NCI-H1417 treated with DMSO at 0.1 percent for 48 hours (cell line): ENCODE measurements around the gene GFI1B.
"Not testable (repeated sequence)": the region's sequence is repeated elsewhere in the genome, so short reads cannot be mapped to it uniquely, and the experiment has no call there.

ENCODE experiments used
- DNase-seq: peaks from one replicate; lab custom pipeline; 2025; lab: John Stamatoyannopoulos, UW

Gene GFI1B

DNA sequence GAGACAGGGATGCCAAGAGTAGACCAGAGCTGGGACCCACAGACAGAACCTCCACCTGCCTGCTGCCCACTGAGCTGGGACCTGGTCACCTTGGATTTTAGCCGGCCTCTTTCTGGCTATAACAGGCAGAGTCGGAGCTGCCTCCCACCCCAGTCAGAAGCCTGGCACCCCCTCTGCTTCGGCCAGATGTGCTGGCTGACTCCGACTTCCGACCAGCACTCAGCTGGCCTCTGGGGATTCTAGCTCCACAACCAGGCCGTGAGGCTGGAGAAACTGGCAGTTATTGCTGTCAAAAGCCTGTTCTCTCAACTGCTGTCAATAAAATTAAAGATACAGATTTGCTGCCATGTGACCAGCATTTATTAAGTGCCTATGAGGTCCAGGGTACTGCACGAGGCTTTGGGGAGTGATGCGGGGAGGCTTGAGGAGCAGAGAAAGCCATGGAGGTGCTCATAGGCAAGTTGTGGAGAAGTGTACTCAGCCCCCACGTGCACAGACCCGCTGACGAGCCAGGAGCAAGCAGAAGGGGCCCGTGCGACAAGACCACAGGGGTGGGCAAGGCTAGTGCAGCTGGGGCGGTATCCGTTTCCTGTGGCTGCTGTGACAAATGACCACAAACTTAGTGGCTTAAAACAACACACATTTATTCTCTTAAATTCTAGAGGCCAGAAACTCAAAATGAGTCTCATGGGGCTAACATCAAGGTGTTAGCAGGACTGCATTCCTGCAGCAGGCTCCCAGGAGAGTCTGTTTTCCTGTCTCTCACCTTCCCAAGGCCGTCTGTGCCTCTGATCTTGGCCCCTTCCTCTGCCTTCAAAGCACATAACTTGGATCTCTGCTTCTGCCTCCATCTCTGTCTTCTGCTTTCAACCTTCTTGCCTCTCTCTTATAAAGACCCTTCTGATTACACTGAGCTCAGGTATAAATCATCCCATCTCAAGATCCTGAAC, 13.1 kb downstream of the GFI1B start:
- DNase-seq = no peak

DNA sequence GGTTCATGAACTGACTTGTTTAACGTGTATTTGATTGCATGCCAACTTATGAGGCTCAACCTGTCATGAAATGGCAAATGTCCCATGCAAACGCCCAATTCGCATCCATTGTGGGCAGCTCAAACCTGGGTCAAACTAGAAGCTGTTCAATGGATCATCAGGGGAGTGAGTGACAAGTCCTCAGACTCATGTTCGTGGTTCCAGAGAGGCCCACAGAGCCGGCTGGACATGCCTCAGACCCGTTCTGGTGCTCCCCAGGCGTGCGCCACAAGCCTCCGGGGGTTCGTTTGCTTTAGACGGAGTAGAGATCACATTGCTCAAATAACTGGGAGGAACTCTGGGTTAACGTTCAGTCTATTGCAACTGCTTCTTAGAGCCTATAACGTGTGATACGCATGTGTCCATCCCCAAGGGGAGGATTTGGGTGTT, 15.0 kb downstream of the GFI1B start:
- DNase-seq = no peak

DNA sequence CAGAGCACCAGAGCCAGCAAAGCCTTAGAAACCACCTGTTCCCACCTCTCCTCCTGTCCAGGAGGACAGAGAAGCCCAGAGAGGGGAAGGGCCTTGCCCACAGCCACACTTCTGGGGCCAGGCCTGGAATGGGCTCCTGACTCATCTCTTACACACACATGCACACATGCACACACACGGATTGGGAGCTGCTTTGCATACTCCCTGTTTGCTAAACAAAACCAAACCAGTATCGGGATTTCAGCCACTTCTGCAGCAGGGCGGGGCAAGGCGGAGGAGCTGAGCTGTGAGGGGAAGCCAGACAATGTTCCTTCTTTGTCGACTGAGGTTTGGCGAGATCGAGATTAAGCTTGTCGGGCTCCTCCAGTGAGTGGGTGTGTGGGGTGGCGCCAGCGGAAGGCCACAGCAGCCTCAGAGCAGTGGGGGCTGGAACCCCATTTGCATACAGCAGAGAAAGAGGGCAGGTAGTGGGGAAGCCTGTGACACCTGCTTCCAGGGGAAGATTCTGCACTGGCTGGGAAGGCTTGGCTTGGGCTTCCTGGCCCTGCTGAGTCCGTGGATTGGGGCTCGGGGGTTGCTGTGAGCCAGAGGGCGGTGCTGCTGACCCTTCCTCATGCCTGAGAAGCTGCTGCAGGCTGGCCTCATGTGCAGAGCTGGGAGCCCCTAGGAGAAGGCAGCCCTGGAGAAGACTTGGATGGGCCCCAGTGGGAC, 16.1 kb downstream of the GFI1B start:
- DNase-seq = no peak

DNA sequence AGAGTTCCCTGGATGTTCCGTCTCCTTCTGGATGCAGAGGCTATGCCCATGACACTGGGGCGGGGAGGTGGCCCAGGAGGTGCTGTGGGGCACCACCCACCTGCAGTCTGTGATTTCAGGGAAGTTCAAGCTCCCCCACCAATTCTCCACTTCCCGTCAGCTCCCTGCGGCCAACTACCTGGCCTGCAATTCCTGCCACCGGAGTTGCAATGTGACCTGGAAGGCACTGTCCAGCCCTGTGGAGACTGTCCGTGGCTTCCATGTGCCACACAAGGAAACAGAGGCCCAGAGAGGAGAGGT, 16.6 kb downstream of the GFI1B start:
- no peak for DNase-seq

DNA sequence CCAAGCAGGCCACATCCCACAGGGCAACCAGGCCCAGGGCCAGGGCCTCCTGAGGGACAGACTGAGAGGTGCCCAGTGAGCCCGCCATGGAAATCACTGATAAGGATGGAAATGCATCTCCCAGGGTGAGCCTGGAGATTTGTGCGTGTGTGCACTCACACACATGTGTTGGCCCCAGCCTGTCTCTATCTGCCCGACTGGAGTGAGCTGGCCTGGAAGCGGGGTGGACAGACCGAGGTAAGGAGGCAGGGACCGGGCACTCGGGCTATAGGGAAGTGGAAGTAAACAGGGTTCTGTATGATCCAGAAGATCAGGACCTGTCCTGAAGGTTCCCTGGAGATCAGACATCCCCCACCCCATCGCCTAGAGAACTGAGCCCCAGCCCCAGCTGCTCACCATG, 17.4 kb downstream of the GFI1B start:
- DNase-seq = no peak

DNA sequence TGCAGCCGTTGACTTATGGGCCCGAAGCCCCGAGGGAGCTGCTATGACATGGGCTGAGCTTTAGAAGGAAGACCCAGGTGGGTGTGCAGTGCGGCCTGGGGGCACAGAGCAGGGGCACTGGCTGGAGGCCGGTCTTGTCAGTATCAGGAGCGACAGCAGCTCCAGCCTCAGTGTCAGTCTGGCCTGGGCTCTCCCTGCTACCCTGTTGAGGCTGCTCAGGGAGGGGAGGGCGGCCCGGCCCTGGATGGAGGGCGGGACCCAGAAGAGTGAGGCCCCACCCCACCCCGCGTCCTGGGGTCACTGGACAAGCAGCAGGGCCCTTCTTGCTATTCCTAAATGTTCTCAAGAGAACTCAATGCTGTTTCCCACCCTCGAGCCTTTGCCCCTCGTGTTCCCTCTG, 18.0 kb downstream of the GFI1B start:
- no peak for DNase-seq

DNA sequence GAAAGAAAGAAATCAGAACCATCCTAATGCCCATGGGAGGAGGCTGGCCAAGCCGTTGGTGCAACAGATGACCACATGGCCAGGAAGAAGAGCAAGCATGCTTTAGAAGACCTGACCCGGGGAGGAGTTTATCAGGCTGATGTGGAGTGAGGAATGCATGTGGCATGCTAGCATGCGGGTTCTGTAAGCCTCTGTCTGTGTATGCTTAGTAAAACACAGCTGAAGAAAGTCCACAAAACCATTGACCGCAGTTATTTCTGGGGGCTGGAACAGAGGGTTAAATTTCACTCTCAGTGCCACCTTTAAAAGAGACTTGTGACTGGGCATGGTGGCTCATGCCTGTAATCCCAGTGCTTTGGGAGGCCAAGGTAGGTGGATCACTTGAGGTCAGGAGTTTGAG, 19.1 kb downstream of the GFI1B start:
- DNase-seq = no peak

DNA sequence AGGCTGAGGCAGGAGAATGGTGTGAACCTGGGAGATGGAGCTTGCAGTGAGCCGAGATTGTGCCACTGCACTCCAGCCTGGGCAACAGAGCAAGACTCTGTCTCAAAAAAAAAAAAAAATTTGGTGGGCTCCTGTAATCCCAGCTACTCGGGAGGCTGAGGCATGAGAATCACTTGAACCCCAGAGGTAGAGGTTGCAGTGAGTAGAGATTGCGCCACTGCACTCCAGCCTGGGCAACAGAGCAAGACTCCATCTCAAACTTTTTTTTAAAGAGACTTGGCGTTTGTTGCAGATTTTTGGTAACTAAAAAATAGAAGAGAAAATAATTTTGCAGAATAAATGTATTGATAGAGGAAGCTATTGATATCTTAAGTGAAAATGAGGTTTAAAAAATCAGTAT, 19.7 kb downstream of the GFI1B start:
- not testable (repeated sequence) for DNase-seq

DNA sequence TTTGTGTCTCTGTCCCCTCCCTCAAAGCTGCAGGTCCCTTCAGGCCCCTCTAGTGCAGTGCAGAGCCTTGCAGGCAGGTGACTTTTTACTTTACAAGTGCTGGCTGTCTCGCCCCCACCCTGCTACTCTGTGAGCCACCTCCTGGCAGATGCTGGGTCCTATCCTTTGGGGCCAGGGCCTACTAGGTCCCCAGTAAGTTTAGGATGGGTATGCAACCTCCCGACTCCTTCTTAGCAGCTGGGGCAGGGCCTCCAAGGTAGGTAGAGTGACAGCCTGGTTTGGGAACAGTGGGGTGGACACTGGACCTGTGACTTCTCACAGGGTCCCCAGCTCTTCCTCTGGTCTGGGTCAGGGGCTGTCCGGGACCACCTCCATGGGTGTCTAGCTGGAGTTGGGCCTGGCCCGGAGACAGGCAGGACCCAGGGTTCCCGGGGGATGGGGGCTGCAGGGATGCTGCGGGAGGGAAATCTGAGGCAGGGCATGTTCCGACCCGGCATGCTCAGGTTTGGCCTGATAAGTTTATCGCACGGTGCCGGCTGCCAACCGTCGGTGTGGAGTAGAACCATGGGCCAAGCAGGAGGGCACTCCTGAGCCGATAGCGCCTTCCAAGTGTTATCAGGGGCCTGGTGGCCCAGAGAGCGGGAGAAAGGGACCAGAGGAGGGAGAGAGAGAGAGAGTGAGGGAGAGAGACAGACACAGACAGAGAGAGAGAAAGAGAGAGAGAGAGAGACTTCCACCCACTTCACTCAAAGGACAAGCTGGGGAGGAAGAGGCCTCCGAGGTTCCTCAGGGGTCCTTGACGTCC, 20.5 kb downstream of the GFI1B start:
- no peak for DNase-seq

DNA sequence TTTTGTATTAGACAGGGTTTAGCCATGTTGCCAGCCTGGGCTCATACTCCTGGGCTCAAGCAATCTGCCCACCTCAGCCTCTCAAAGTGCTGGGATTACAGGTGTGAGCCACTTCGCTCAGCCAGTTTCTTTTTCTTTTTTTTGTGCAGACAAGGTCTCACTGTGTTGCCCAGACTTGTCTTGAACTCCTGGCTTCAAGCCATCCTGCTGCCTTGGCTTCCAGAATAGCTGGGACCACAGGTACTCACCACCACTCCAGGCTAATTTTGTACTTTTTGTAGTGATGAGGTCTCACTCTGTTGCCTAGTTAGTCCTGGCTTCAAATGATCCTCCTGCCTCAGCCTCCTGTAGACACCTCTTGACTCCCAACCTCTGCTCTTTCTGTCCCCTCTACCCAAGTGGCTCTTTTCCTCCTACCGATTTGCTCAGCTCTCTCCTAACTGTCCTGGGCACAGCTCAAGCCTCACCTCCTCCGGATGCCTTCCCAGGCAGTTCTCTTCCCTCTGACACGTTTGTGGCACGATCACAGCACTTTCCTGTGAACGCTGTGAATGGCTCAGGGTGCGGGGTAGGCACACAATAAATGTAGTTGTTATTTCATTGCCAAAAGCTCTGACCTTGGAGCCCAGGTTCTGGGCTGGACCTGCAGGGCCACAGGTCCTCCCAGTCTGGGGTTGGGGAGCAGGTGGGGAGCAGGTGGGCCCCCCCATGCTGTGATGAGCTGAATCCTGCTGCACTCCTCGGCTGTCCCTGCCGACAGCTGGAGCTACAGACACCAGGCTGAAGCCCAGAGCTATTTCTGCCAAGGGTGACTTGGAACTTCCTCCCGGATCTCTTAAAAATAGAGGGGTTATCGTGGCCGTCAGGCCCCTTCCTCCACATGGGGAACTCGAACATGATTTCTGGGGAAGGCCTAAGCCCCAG, 23.9 kb downstream of the GFI1B start:
- DNase-seq = no peak

DNA sequence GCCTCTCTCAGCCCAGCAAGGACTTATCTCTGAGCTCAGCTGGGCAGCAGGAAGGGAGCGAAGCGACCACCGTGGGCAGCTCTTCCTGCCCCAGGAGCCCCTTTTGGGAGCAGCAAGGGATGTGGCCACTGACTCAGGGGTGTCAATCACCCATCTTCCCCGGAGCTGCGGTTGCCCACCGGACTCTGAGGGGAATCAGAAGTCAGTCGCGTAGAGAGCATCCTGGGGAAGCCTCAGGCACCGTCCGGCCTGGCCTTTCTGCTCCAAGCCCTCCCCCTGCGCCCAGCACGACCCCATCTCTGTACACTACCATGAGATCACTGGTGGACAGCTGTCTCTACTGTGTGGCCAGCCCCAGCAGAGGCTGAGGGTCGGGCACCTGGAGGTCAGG, 24.6 kb downstream of the GFI1B start:
- no peak for DNase-seq

DNA sequence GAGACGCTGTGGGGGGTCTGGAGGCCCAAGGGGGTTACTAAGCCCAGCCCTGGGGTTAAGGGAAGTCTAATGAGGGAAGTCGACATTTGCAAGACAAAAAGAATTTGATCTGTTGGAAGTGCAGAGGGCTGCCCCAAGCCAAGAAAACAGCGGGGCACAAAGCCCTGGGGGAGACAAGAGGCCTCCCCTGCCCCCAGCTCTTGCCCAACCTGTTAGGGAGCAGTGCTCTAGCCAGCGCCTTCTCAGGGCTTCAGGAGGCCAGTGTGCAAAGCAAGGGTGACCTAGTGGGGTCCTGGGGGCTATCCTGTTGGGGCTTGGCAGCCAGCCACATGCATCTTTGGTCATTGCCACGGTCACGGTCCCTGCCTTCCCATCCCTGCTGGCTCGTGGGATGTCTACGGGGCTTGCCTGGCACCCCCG, 25.2 kb downstream of the GFI1B start:
- no peak for DNase-seq

DNA sequence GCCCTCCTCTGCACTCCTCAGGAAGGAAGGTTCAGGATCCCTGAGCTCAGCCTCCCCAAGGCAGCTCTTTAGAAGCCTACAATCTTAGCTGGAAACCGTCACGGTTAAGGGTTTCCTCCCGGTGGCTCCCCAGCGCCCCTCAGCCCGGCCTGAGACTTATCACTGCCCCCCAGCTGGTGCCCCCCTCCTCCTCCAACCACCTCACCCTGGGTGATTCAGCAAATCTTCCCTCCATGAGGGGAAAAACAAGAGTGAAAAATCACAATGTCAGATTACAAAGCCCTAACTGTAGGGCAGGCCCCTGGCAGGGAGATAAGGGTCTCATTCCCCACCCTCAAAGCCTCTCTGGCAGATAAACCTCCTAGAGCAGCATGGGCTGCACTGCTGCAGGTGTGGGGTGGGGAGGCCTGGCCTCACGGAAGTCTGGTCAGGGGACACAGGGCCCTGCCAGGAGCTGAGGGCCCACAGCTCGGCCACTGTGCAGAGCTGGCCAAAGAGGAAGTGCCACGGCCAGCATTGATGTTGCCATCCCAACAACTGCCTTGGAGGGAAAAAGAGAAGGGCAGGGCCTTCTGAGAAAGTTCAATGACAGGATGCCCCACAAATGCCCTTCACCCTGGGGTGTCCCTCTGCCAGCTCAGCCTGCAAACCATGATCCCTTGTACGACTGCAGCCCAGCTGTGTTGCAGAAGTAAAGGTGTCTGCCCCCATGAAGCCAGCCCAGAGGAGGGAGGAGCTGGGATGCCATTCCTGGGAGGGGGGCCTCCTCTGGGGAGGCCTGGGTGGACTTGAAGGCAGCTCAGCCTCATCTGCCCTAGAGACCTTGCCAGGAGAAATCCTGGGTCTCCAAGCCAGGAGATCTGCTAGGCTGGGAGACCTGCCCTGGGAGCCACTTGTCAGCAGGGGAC, 25.9 kb downstream of the GFI1B start:
- no peak for DNase-seq

DNA sequence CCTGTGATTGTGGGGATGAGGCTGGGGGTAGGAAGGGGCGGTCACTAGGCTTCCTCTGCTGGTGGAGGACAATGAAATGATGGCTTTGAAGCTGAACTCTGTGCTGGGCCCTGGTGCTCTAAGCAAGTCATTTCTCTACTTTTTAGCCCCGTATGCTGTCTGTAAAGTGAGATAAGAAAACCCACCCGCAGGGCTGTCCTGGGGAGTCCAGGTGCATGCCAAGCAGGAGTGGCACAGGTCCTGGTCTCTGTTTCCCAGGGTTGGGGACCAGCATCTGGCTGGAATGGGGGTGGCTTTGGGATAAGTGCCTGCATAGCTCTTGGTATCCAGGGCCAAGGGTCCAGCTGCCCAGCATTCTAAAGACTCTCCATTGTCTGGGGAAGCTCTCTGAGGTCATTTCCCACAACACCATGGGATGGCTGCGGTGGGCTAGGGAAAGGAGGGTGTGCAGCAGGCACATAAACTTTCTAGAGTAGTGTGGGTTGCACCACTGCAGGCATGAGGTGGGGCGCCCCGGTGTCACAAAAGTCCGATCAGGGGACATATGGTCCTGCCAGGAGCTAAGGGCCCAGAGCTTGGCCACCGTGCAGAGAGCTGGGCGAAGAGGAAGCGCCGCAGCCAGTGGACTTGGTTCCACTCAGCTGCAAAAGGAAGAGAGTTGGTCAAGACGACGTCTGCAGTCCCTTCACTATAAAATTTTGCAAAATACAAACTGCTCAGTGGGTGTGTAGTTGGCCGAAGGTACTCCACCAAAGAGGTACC, 26.7 kb downstream of the GFI1B start:
- no peak for DNase-seq

DNA sequence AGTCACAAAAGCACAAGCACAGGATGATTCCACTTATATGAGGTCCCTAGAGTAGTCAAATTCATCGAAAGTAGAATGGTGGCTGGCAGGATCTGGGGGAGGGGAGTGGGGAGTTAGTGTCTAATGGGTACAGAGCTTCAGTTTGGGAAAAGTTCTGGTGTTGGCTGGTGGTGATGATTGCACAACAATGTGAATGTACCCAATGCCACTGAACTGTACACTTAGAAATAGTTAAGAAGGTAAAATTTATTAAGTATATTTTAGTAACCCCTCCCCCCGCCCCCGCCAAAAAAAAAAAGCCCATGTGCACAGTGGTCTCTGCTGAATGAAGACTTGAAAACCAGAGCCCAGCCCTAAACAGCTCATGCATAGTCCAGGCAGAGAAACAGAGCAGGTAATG, 27.5 kb downstream of the GFI1B start:
- no peak for DNase-seq

DNA sequence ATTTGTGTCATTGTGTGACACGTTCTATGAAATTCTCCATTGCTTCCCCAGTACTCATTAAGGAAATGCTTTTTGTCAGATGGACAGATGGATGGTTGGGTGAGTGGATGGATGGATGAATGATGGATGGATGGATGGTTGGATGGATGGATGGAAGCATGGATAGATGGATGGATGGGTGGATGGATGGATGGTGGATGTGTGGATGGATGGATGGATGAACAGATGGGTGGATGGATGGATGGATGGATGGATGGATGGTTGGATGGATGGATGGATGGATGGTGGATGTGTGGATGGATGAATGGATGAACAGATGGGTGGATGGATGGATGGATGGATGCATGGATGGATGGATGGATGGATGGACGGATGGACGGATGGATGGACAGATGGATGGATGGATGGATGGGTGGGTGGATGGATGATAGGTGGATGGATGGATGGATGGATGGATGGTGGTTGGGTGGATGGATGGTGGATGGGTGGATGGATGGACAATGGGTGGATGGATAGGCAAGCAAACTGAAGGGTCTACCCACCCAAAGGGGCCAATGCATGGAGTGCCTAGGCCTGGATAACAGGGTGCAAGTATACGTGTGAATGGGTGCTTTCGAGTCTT, 28.3 kb downstream of the GFI1B start:
- no peak for DNase-seq

DNA sequence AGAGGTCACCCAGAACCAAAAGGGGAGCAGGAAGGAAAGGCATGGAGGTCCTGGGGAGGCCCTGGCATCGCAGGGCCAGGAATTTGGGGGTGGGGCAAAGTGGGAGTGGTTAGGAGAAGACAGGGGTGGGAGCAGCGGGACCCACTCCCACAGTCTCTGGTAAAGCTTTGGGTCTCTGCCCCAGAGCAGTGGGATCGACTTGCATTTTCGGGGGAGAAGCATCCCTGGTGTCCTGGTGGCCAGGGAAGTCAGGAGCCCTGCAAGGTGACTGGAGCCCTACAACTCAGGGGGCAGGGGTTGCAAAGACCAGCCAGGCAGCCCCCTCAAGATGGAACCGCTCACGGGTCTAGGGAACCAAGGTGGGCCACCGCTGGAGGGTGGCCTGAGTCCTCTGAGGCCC, 29.9 kb downstream of the GFI1B start:
- no peak for DNase-seq

DNA sequence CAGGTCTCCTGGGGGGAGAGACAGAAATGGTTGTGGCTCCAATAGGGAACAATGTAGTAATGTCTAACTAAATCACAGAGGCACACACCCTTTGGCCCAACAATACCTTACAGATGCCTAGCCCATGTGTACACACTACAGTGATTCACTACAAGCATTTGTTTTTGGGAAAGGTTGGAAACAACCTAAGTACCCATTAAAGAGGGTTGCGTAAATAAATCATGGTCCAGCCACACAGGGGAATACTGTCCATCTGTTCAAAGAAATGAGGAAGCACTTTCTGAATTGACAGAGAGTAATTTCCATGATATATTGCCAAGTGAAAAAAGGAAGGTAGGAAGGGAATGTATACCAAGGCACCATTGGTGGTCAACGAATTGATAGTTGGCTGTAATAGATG, 30.3 kb downstream of the GFI1B start:
- no peak for DNase-seq

DNA sequence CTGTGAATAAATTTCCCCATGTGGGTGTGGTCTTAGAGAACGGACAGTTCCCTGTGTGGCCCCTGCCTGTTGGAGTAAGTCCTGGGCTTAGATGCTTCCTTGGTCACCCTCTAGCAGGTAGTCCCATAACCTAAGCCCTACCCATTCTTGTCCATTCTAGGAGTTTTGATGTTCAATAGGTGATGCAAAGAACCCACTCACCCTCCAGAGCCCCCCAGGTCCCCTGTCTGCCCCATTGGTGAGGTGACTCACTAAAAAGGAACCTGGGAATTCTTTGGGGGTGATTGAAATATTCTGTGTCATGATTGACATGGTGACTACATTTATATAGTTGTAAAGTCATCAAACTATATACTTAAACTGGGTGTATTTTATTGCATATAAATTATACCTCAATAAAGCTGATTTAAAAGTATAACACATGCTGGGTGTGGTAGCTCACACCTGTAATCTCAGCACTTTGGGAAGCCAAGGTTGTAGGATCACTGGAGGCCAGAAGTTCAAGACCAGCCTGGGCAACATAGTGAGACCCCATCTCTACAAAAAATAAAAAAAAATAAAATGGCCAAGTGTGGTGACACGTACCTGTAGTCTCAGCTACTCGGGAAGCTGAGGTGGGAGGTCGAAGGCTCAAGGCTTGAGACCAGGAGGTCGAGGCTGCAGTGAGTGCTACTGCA, 31.6 kb downstream of the GFI1B start:
- DNase-seq = no peak
